ENCODE results near the gene MACROH2A1.

DNA sequence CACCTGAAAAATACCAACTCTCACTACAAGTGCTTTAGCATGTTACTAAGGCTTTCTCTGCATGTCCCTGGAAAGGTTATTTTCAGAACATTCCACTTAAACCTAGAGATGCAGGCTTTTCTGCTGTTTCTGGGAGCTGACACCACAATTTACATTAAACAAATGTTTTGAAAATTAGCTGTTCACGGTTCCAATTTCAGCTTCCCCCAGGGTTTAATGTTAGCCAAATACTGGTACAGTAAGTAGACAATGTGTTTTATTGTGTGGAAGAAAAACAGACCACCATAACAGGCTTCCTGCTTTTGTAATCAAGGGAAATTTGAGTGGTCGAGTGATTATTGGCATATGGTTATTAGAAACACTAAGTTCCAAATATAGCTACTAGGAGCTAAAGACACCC is 32.0 kb downstream of the MACROH2A1 start:
- TF ChIP-seq, protein P1, sequence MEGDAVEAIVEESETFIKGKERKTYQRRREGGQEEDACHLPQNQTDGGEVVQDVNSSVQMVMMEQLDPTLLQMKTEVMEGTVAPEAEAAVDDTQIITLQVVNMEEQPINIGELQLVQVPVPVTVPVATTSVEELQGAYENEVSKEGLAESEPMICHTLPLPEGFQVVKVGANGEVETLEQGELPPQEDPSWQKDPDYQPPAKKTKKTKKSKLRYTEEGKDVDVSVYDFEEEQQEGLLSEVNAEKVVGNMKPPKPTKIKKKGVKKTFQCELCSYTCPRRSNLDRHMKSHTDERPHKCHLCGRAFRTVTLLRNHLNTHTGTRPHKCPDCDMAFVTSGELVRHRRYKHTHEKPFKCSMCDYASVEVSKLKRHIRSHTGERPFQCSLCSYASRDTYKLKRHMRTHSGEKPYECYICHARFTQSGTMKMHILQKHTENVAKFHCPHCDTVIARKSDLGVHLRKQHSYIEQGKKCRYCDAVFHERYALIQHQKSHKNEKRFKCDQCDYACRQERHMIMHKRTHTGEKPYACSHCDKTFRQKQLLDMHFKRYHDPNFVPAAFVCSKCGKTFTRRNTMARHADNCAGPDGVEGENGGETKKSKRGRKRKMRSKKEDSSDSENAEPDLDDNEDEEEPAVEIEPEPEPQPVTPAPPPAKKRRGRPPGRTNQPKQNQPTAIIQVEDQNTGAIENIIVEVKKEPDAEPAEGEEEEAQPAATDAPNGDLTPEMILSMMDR (IDR thresholded peaks at IDR 0.05) = no peak
- TF ChIP-seq POLR2A (IDR thresholded peaks at IDR 0.05) = no peak
